Left lobe of liver (tissue), 2 donors: Measurements from ENCODE around the gene RNF32. TPM values are rescaled to one million over a fixed set of nuclear protein-coding genes. Genes with fewer than 3 reads are reported as not detected.

ENCODE experiments used
- ATAC-seq: fragments of 200-7000 bp; cut with Tn5 transposase; one replicate; pipeline ENCODE4 v1.9.1; 2020; ENCODE audit warnings: mild to moderate bottlenecking, moderate library complexity
- DNase-seq: peaks from one replicate; pipeline ENCODE4 v3.0.0-alpha.2; 2020; ENCODE audit warnings: low spot score
- total RNA-seq: library from RNA; stranded (reverse); gene quantifications from one replicate; pipeline ENCODE4 v1.2.1, GENCODE V29; 2021
- donor health status: DM: no; HTN: no; CAD: no; lungs with moderate emphysema.
- donor health status: DM: no; HTN: yes; CAD: no.

Gene RNF32
- total RNA-seq, 1 donor from 2014 or later = 1.0 TPM

GRCh38 chr7:156725936-156726335, 85.4 kb downstream of the RNF32 start:
- DNase-seq = no peak
- no peak for ATAC-seq
